HG03442 (cell line): Measurements from ENCODE around the gene FUT4.
"Not testable (repeated sequence)": the region's sequence is repeated elsewhere in the genome, so short reads cannot be mapped to it uniquely, and the experiment has no call there.

Source experiments
- ATAC-seq: cut with Tn5 transposase; IDR thresholded peaks from one replicate; pipeline ENCODE4 v1.9.1; 2021; ENCODE audit warnings: mild to moderate bottlenecking, moderate library complexity; ENCODE audit not compliant: unreplicated experiment

The FUT4 gene

GRCh38 chr11:94563176-94563847 is 19.6 kb downstream of the FUT4 start:
- ATAC-seq = no peak

- no peak for ATAC-seq
These were observed 20.2 kb downstream of the FUT4 start for GRCh38 chr11:94563848-94564467.

- no peak for ATAC-seq
These were observed 23.5 kb downstream of the FUT4 start, which contains the start of gene PIWIL4 for GRCh38 chr11:94567181-94567670. TSS of gene PIWIL4 (plus strand) at chr11:94567368. CDS start at chr11:94567519, 151 bp downstream.

GRCh38 chr11:94568200-94568599 is 24.5 kb downstream of the FUT4 start:
- ATAC-seq = no peak

GRCh38 chr11:94568717-94569116 is 25.0 kb downstream of the FUT4 start:
- no peak for ATAC-seq

- ATAC-seq = not testable (repeated sequence)
These were observed 29.3 kb downstream of the FUT4 start for GRCh38 chr11:94572975-94573374.

GRCh38 chr11:94574193-94574961 is 30.7 kb downstream of the FUT4 start:
- ATAC-seq = no peak

GRCh38 chr11:94576306-94576705 is 32.6 kb downstream of the FUT4 start:
- ATAC-seq = no peak

GRCh38 chr11:94577841-94578240 is 34.1 kb downstream of the FUT4 start:
- ATAC-seq = no peak

- ATAC-seq = peak; percentile 52
These were observed 38.2 kb downstream of the FUT4 start for GRCh38 chr11:94581926-94582325.

GRCh38 chr11:94583213-94583865 is 39.6 kb downstream of the FUT4 start:
- no peak for ATAC-seq

GRCh38 chr11:94583866-94584500 is 40.3 kb downstream of the FUT4 start:
- peak; percentile 49 for ATAC-seq

- no peak for ATAC-seq
These were observed 41.3 kb downstream of the FUT4 start for GRCh38 chr11:94584978-94585377.

- ATAC-seq = no peak
These were observed 41.7 kb downstream of the FUT4 start for GRCh38 chr11:94585399-94585798.

GRCh38 chr11:94586546-94586945 is 42.8 kb downstream of the FUT4 start:
- ATAC-seq = no peak

GRCh38 chr11:94586978-94587377 is 43.3 kb downstream of the FUT4 start:
- ATAC-seq = no peak

- no peak for ATAC-seq
These were observed 44.7 kb downstream of the FUT4 start for GRCh38 chr11:94588366-94588942.

GRCh38 chr11:94590352-94591041 is 46.8 kb downstream of the FUT4 start:
- no peak for ATAC-seq

GRCh38 chr11:94593030-94593429 is 49.3 kb downstream of the FUT4 start:
- ATAC-seq = peak; percentile 90

GRCh38 chr11:94595076-94595475 is 51.4 kb downstream of the FUT4 start:
- no peak for ATAC-seq
